B cell (primary cell): ENCODE data around the gene CFAP68.

ENCODE experiments used
- CTCF ChIP-seq: fragments of 200-600 bp; IDR thresholded peaks from one replicate; pipeline ENCODE4 v1.8.0; 2022; ENCODE audit warnings: antibody characterized with exemption, mild to moderate bottlenecking
- EZH2 ChIP-seq: IDR thresholded peaks from 2 replicates; pipeline ENCODE4 v1.6.1; 2012; ENCODE audit warnings: borderline replicate concordance, low read depth, mild to moderate bottlenecking, moderate library complexity, low read length; ENCODE audit not compliant: insufficient read depth, poor library complexity, severe bottlenecking

- TF ChIP-seq CTCF (no peak), EZH2 (no peak)
These were observed 39.3 kb downstream of the CFAP68 start, which contains the start of gene C11orf52 for GRCh38 chr11:111918390-111919256.
